ENCODE data around the gene BICDL2. TPM values are rescaled to one million over a fixed set of nuclear protein-coding genes. Genes with fewer than 3 reads are reported as not detected.

BICDL2 gene
- polyA plus RNA-seq, 2 of the 4 experiments (the other 2 are of a cell fraction) = not detected

DNA sequence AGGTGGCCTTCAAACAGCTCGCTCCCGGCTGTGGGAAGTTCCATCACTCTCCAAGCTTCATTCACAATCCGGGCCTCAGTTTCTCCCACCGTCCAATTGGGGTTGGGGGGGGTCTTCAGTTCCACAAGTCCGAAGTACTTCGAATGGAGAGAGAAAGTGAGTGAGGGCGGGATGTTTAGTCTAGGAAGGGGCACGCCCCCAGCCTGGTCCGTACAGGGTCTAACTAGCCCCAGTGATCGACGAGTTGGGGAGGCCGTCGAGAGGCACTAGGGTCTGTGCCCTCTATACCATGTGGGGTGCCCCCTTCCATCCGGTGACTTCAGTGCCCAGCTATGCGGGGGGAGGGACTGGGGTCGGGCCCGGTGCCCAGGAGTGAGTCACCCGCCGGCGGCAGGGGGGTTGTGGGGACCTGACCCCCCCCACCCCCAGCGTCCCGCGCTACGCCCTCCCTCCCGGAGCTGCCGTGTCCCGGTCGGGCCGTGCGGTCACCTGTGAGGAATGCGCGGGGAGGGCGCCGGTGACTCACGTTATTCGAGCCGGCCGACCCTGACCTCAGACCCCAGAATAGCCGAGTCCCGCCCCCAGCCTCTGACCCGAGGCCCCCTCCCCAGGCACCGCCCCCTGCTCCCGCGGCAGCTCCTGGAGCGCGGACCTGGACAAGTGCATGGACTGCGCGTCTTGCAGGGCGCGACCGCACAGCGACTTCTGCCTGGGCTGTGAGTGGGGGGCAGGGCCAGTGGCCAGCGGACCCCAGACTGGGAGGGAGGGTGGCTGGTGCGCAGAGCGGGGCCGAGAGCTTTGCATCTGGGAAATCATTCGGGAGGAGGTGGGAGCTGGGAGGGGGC is 15.9 kb downstream of the BICDL2 start:
- Histone ChIP-seq H3K27ac (peak overlapping the region; percentile 98 to 100), H3K9me3 (no peaks in the 10 kb centered on the region), H3K4me2 (peak overlapping the region; percentile 89), H3K4me1 (peaks cover 24% of the 10 kb centered on the region), H3K4me3 (peak overlapping the region; percentile 93)
- peak; percentile 81 to 93 for DNase-seq (ENCODE audit: low read depth in 1 of 2, low spot score in 1 of 2)
- ChIA-PET POLR2A (interaction anchor here (0.6 to 6.2 kb wide), 19 partner anchors 8 to 1561 kb away, joined by 3 to 107 read pairs (median 5); partner anchors contain the start of genes PAQR4 and PKMYT1), CTCF (interaction anchor here (0.8 to 6.6 kb wide), 12 partner anchors 9 to 182 kb away, joined by 3 to 112 read pairs (median 4); no protein-coding TSS in a partner anchor)
- TF ChIP-seq, protein P1, sequence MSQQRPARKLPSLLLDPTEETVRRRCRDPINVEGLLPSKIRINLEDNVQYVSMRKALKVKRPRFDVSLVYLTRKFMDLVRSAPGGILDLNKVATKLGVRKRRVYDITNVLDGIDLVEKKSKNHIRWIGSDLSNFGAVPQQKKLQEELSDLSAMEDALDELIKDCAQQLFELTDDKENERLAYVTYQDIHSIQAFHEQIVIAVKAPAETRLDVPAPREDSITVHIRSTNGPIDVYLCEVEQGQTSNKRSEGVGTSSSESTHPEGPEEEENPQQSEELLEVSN (IDR thresholded peaks at IDR 0.05; ENCODE audit: borderline replicate concordance, low read depth) = peak; percentile 79
- peak; percentile 76 for TF ChIP-seq POLR2AphosphoS2 (conservative IDR thresholded peaks at IDR 0.05; ENCODE audit: low read length)
- TF ChIP-seq HOXB13 (CRISPR knock-in tag; IDR thresholded peaks at IDR 0.05; ENCODE audit: low read depth) = no peak
- no peak for TF ChIP-seq KDM5A (IDR thresholded peaks at IDR 0.05)
- TF ChIP-seq JUN (IDR thresholded peaks at IDR 0.05) = peak; percentile 88 to 90; a peak in 4 of 5 replicates
- TF ChIP-seq HOXA7 (CRISPR knock-in tag; IDR thresholded peaks at IDR 0.05) = peak; percentile 92; the same call in 1 of the 2 replicates
- TF ChIP-seq RAD21 (conservative IDR thresholded peaks at IDR 0.05 in 1 of 2, IDR thresholded peaks at IDR 0.05 in 1 of 2) = no peak
- TF ChIP-seq, protein P2, sequence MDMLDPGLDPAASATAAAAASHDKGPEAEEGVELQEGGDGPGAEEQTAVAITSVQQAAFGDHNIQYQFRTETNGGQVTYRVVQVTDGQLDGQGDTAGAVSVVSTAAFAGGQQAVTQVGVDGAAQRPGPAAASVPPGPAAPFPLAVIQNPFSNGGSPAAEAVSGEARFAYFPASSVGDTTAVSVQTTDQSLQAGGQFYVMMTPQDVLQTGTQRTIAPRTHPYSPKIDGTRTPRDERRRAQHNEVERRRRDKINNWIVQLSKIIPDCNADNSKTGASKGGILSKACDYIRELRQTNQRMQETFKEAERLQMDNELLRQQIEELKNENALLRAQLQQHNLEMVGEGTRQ (IDR thresholded peaks at IDR 0.05) = peak; percentile 44; the same call in 1 of the 2 replicates
- TF ChIP-seq, protein P3, sequence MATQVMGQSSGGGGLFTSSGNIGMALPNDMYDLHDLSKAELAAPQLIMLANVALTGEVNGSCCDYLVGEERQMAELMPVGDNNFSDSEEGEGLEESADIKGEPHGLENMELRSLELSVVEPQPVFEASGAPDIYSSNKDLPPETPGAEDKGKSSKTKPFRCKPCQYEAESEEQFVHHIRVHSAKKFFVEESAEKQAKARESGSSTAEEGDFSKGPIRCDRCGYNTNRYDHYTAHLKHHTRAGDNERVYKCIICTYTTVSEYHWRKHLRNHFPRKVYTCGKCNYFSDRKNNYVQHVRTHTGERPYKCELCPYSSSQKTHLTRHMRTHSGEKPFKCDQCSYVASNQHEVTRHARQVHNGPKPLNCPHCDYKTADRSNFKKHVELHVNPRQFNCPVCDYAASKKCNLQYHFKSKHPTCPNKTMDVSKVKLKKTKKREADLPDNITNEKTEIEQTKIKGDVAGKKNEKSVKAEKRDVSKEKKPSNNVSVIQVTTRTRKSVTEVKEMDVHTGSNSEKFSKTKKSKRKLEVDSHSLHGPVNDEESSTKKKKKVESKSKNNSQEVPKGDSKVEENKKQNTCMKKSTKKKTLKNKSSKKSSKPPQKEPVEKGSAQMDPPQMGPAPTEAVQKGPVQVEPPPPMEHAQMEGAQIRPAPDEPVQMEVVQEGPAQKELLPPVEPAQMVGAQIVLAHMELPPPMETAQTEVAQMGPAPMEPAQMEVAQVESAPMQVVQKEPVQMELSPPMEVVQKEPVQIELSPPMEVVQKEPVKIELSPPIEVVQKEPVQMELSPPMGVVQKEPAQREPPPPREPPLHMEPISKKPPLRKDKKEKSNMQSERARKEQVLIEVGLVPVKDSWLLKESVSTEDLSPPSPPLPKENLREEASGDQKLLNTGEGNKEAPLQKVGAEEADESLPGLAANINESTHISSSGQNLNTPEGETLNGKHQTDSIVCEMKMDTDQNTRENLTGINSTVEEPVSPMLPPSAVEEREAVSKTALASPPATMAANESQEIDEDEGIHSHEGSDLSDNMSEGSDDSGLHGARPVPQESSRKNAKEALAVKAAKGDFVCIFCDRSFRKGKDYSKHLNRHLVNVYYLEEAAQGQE (IDR thresholded peaks at IDR 0.05) = 0 out of 2 replicates have a peak, but pooled peaks have one; percentile 16
- peak; percentile 98 for TF ChIP-seq FOSL2 (IDR thresholded peaks at IDR 0.05)
- peak; percentile 99 for TF ChIP-seq FOSL2 (CRISPR knock-in tag; IDR thresholded peaks at IDR 0.05)
- 0 out of 2 replicates have a peak, but pooled peaks have one; percentile 73 for TF ChIP-seq MAZ (IDR thresholded peaks at IDR 0.05; ENCODE audit: borderline replicate concordance, low read depth, low read length)
- TF ChIP-seq EHF (CRISPR knock-in tag; IDR thresholded peaks at IDR 0.05) = peak; percentile 77; the same call in 1 of the 2 replicates
- TF ChIP-seq JUNB (IDR thresholded peaks at IDR 0.05) = peak; percentile 95
- peak; percentile 84; the same call in 1 of the 2 replicates for TF ChIP-seq MYC (IDR thresholded peaks at IDR 0.05; ENCODE audit: borderline replicate concordance, low read length)
- TF ChIP-seq, protein P4, sequence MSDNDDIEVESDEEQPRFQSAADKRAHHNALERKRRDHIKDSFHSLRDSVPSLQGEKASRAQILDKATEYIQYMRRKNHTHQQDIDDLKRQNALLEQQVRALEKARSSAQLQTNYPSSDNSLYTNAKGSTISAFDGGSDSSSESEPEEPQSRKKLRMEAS (IDR thresholded peaks at IDR 0.05) = peak; percentile 94
- TF ChIP-seq, protein P5, sequence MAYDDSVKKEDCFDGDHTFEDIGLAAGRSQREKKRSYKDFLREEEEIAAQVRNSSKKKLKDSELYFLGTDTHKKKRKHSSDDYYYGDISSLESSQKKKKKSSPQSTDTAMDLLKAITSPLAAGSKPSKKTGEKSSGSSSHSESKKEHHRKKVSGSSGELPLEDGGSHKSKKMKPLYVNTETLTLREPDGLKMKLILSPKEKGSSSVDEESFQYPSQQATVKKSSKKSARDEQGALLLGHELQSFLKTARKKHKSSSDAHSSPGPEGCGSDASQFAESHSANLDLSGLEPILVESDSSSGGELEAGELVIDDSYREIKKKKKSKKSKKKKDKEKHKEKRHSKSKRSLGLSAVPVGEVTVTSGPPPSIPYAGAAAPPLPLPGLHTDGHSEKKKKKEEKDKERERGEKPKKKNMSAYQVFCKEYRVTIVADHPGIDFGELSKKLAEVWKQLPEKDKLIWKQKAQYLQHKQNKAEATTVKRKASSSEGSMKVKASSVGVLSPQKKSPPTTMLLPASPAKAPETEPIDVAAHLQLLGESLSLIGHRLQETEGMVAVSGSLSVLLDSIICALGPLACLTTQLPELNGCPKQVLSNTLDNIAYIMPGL (CRISPR knock-in tag; IDR thresholded peaks at IDR 0.05; ENCODE audit: borderline replicate concordance) = no peak; the same call in 1 of the 2 replicates
- TF ChIP-seq TP53 (CRISPR knock-in tag; IDR thresholded peaks at IDR 0.05) = peak; percentile 95
- TF ChIP-seq RCOR1 (IDR thresholded peaks at IDR 0.05; ENCODE audit: low read depth, low read length) = no peak
- TF ChIP-seq, protein P6, sequence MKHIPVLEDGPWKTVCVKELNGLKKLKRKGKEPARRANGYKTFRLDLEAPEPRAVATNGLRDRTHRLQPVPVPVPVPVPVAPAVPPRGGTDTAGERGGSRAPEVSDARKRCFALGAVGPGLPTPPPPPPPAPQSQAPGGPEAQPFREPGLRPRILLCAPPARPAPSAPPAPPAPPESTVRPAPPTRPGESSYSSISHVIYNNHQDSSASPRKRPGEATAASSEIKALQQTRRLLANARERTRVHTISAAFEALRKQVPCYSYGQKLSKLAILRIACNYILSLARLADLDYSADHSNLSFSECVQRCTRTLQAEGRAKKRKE (CRISPR knock-in tag; IDR thresholded peaks at IDR 0.05; ENCODE audit: low read depth) = peak; percentile 70; the same call in 1 of the 2 replicates
- TF ChIP-seq RARB (CRISPR knock-in tag; IDR thresholded peaks at IDR 0.05) = peak; percentile 63
- TF ChIP-seq TFCP2L1 (CRISPR knock-in tag; IDR thresholded peaks at IDR 0.05) = peak; percentile 97
- peak; percentile 87 for TF ChIP-seq GATA3 (IDR thresholded peaks at IDR 0.05; ENCODE audit: borderline replicate concordance)
- TF ChIP-seq FOSB (CRISPR knock-in tag; IDR thresholded peaks at IDR 0.05) = peak; percentile 96
- TF ChIP-seq RFX5 (IDR thresholded peaks at IDR 0.05) = no peak
- TF ChIP-seq EP300 (IDR thresholded peaks at IDR 0.05) = peak; percentile 60 to 80; a peak in 3 of 5 replicates
- TF ChIP-seq, protein P7, sequence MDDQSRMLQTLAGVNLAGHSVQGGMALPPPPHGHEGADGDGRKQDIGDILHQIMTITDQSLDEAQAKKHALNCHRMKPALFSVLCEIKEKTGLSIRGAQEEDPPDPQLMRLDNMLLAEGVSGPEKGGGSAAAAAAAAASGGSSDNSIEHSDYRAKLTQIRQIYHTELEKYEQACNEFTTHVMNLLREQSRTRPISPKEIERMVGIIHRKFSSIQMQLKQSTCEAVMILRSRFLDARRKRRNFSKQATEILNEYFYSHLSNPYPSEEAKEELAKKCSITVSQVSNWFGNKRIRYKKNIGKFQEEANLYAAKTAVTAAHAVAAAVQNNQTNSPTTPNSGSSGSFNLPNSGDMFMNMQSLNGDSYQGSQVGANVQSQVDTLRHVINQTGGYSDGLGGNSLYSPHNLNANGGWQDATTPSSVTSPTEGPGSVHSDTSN (IDR thresholded peaks at IDR 0.05) = peak; percentile 80
- TF ChIP-seq CEBPB (IDR thresholded peaks at IDR 0.05) = 0 out of 4 replicates have a peak, but pooled peaks of 1 of the 2 experiments have one; percentile 29
- TF ChIP-seq CBX2 (IDR thresholded peaks at IDR 0.05; ENCODE audit: borderline replicate concordance, low read depth) = no peak
- peak; percentile 9 to 46 for ATAC-seq
- no peak for FAIRE-seq
- 0% methylated on average over 16 of the region's 57 CpGs for WGBS (ENCODE audit: missing lambda C conversion rate)
